A549 (cell line): ENCODE results near the gene GTPBP1. TPM values are rescaled to one million over a fixed set of nuclear protein-coding genes. Genes with fewer than 3 reads are reported as not detected.

Source experiments
- ATAC-seq, 2 experiments: fragments of 200-7000 bp in 1 of 2; fragments of >200 bp in 1 of 2; cut with Nextera tagmentation in 1 of 2; cut with Tn5 transposase in 1 of 2; 3 replicates each; pipeline versions ENCODE4 v1.8.0 to v1.9.1; 2018 to 2020; ENCODE audit warnings: mild to moderate bottlenecking in 1 of 2, moderate library complexity in 1 of 2
- CTCF ChIA-PET: fragments of 300-600 bp; sonication (Branson Sonifier 250); formaldehyde crosslinking; extraction: SDS; loops from one replicate; lab custom pipeline; 2021; ENCODE audit warnings: antibody characterized with exemption, inconsistent platforms; lab: Yijun Ruan, JAX
- POLR2A ChIA-PET: fragments of 350-600 bp; formaldehyde crosslinking; extraction: SDS; loops from one replicate; lab custom pipeline; 2021; ENCODE audit warnings: antibody characterized with exemption, inconsistent platforms; lab: Yijun Ruan, JAX
- DNase-seq, 2 experiments: peaks; one replicate each; pipeline versions ENCODE4 v3.0.0 to v3.0.0-alpha.2; 2011 to 2016; ENCODE audit warnings: low read depth in 1 of 2, low spot score in 1 of 2
- FAIRE-seq: peaks from 2 replicates; lab custom pipeline; 2011; peaks lifted over from hg19 to GRCh38; lab: Jason Lieb, UNC
- H3K27ac ChIP-seq, 2 experiments: fragments of >200 bp; sonication (Bioruptor Twin); formaldehyde crosslinking; 3 replicates each; pipeline ENCODE4 v1.5.1; 2016 to 2017
- H3K4me1 ChIP-seq: fragments of >200 bp; sonication (Bioruptor Twin); formaldehyde crosslinking; 3 replicates; pipeline ENCODE4 v1.6.1; 2016
- H3K4me2 ChIP-seq: fragments of >200 bp; sonication (Bioruptor Twin); formaldehyde crosslinking; 3 replicates; pipeline ENCODE4 v1.6.1; 2016
- H3K4me3 ChIP-seq: fragments of >200 bp; sonication (Bioruptor Twin); formaldehyde crosslinking; 3 replicates; pipeline ENCODE4 v1.5.1; 2016
- H3K9me3 ChIP-seq: fragments of >200 bp; sonication (Bioruptor Twin); formaldehyde crosslinking; 3 replicates; pipeline ENCODE4 v1.6.1; 2016
- ATOH8 ChIP-seq: fragments of 250-450 bp; sonication (Bioruptor Pico); IDR thresholded peaks from 2 replicates; pipeline ENCODE4 v1.5.0; 2020; ENCODE audit warnings: low read depth, mild to moderate bottlenecking, moderate library complexity
- CHD4 ChIP-seq: fragments of 200-600 bp; sonication (generic); IDR thresholded peaks from 2 replicates; pipeline ENCODE4 v1.6.1; 2016; ENCODE audit warnings: antibody characterized with exemption, mild to moderate bottlenecking, borderline replicate concordance
- E2F6 ChIP-seq: IDR thresholded peaks from 2 replicates; pipeline ENCODE4 v1.6.1; 2012; ENCODE audit warnings: low read depth, borderline replicate concordance
- EHMT2 ChIP-seq: fragments of 200-600 bp; sonication (generic); IDR thresholded peaks from 2 replicates; pipeline ENCODE4 v1.6.1; 2016; ENCODE audit warnings: antibody characterized with exemption, low read depth, mild to moderate bottlenecking, moderate library complexity
- FOSB ChIP-seq: fragments of 250-450 bp; sonication (Bioruptor Pico); IDR thresholded peaks from 2 replicates; pipeline ENCODE4 v1.5.0; 2020; ENCODE audit warnings: mild to moderate bottlenecking, moderate library complexity
- FOXS1 ChIP-seq: fragments of 250-450 bp; sonication (Bioruptor Pico); IDR thresholded peaks from 2 replicates; pipeline ENCODE4 v1.5.0; 2020; ENCODE audit warnings: mild to moderate bottlenecking, moderate library complexity
- HES2 ChIP-seq: fragments of >200 bp; sonication (Bioruptor Twin); formaldehyde crosslinking; IDR thresholded peaks from 2 replicates; pipeline ENCODE4 v1.6.1; 2016
- HOXB13 ChIP-seq: fragments of 250-450 bp; sonication (Bioruptor Pico); IDR thresholded peaks from 2 replicates; pipeline ENCODE4 v1.5.0; 2020; ENCODE audit warnings: low read depth, mild to moderate bottlenecking, moderate library complexity
- JUN ChIP-seq, 2 experiments: fragments of >200 bp; sonication (Bioruptor Twin); formaldehyde crosslinking; IDR thresholded peaks; 2 replicates in 1 of 2; 3 replicates in 1 of 2; pipeline ENCODE4 v1.6.1; 2016 to 2017
- KDM5A ChIP-seq: fragments of 200-600 bp; sonication (generic); IDR thresholded peaks from 2 replicates; pipeline ENCODE4 v1.6.1; 2016; ENCODE audit warnings: antibody characterized with exemption, mild to moderate bottlenecking
- MAX ChIP-seq: IDR thresholded peaks from 2 replicates; pipeline ENCODE4 v1.6.1; 2012
- MAZ ChIP-seq: fragments of 150-350 bp; IDR thresholded peaks from 2 replicates; pipeline ENCODE4 v1.6.1; 2014; ENCODE audit warnings: antibody characterized with exemption, low read depth, low read length, borderline replicate concordance
- MYC ChIP-seq: IDR thresholded peaks from 2 replicates; pipeline ENCODE4 v1.6.1; 2012; ENCODE audit warnings: mild to moderate bottlenecking, inconsistent platforms, low read length, improper control_type of control experiment, borderline replicate concordance
- PHF8 ChIP-seq: fragments of 200-600 bp; sonication (generic); IDR thresholded peaks from 2 replicates; pipeline ENCODE4 v1.6.1; 2016; ENCODE audit warnings: low read depth, mild to moderate bottlenecking, antibody characterized with exemption, moderate library complexity, borderline replicate concordance
- RFX5 ChIP-seq: fragments of 450-650 bp; IDR thresholded peaks from 2 replicates; pipeline ENCODE4 v1.7.1; 2014; ENCODE audit warnings: antibody characterized with exemption, mild to moderate bottlenecking, moderate library complexity
- RNF2 ChIP-seq: fragments of 200-600 bp; sonication (generic); IDR thresholded peaks from 2 replicates; pipeline ENCODE4 v1.6.1; 2016; ENCODE audit warnings: low read depth, mild to moderate bottlenecking, antibody characterized with exemption, moderate library complexity, borderline replicate concordance
- SREBF2 ChIP-seq: fragments of 450-650 bp; IDR thresholded peaks from 2 replicates; pipeline ENCODE4 v1.6.1; 2014; ENCODE audit warnings: mild to moderate bottlenecking, moderate library complexity
- ZFP36 ChIP-seq: fragments of 450-650 bp; IDR thresholded peaks from 2 replicates; pipeline ENCODE4 v1.6.1; 2014; ENCODE audit warnings: borderline replicate concordance; ENCODE audit not compliant: partially characterized antibody
- ZNF302 ChIP-seq: fragments of 250-450 bp; sonication (Bioruptor Pico); IDR thresholded peaks from 2 replicates; pipeline ENCODE4 v1.9.0; 2021; ENCODE audit warnings: inconsistent platforms, mild to moderate bottlenecking, moderate library complexity
- ZSCAN20 ChIP-seq: fragments of 250-450 bp; sonication (Bioruptor Pico); IDR thresholded peaks from 2 replicates; pipeline ENCODE4 v1.8.0; 2022; ENCODE audit warnings: mild to moderate bottlenecking, moderate library complexity
- WGBS: methylation state at CpG from one replicate; pipeline ENCODE4 v1.1.6; 2017; ENCODE audit errors: missing lambda C conversion rate; 5-methylcytosine and 5-hydroxymethylcytosine counted together
- polyA plus RNA-seq, 4 experiments: library from polyadenylated mRNA; depleted of rRNA in 3 of 4; stranded (reverse); fragments of >200 nt; fragmentation: RNase III in 1 of 4; extraction: RNeasy Plus Mini Kit Qiagen cat#74134 plus additional on column Dnase treatment in 1 of 4; gene quantifications; 2 replicates in 3 of 4; 3 replicates in 1 of 4; pipeline ENCODE4 v1.2.3, GENCODE V29; 2011 to 2017
- TF ChIP-seq, protein P1 (sequence below): fragments of >200 bp; sonication (Bioruptor Twin); formaldehyde crosslinking; IDR thresholded peaks from 3 replicates; pipeline ENCODE4 v1.6.1; 2016
- TF ChIP-seq, protein P2 (sequence below): fragments of 450-650 bp; IDR thresholded peaks from 2 replicates; pipeline ENCODE4 v1.6.1; 2014; ENCODE audit warnings: antibody characterized with exemption
- TF ChIP-seq, protein P3 (sequence below): fragments of 250-450 bp; sonication (Bioruptor Pico); IDR thresholded peaks from 2 replicates; pipeline ENCODE4 v1.5.0; 2021; ENCODE audit warnings: mild to moderate bottlenecking, moderate library complexity, borderline replicate concordance

Gene GTPBP1
- polyA plus RNA-seq, 2 of the 4 experiments (the other 2 are of a cell fraction): 9.0 to 15.1 TPM

DNA sequence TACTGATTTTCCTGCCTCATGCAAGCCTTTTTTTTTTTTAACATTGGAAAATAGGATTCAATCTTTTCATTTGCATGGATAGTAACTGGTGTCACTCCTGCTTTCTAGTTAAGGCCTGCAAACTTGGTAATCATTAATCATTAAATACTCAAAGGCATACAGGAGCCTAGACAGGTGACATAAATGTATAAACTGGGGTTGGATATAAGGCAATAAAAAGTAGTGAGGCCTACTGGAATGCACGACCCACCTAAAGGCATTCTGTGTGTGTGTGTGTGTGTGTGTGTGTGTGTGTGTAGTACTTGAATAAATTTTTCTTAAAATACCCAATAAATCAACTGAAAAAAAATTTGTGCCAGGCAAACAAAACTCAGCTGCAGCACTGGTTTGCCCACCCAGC, 16.1 kb upstream of the GTPBP1 start:
- Histone ChIP-seq H3K9me3 (no peaks in the 10 kb centered on the region), H3K27ac (no peak overlapping the region), H3K4me3 (no peak overlapping the region), H3K4me1 (peaks cover 1% of the 10 kb centered on the region; the same call in 2 of the 3 replicates), H3K4me2 (no peak overlapping the region)
- ChIA-PET POLR2A (no interaction called here), CTCF (interaction anchor here (0.6 to 3.8 kb wide), 3 partner anchors 7 to 237 kb away, joined by 3 to 23 read pairs (median 3); partner anchors contain the start of gene TOMM22)
- no peak for FAIRE-seq
- TF ChIP-seq PHF8: no peak
- no peak for TF ChIP-seq MAX
- no peak for TF ChIP-seq FOSB (CRISPR knock-in tag)
- TF ChIP-seq MAZ: no peak
- no peak for TF ChIP-seq FOXS1
- TF ChIP-seq E2F6: no peak
- TF ChIP-seq ATOH8 (CRISPR knock-in tag): no peak
- no peak for TF ChIP-seq KDM5A
- no peak for TF ChIP-seq RNF2
- TF ChIP-seq, protein P1, sequence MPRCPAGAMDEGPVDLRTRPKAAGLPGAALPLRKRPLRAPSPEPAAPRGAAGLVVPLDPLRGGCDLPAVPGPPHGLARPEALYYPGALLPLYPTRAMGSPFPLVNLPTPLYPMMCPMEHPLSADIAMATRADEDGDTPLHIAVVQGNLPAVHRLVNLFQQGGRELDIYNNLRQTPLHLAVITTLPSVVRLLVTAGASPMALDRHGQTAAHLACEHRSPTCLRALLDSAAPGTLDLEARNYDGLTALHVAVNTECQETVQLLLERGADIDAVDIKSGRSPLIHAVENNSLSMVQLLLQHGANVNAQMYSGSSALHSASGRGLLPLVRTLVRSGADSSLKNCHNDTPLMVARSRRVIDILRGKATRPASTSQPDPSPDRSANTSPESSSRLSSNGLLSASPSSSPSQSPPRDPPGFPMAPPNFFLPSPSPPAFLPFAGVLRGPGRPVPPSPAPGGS: no peak
- no peak for TF ChIP-seq ZSCAN20
- no peak for TF ChIP-seq SREBF2
- TF ChIP-seq ZNF302 (CRISPR knock-in tag): no peak
- 75% methylated on average over 1 of the region's 1 CpG for WGBS
- no peak for ATAC-seq
- no peak for DNase-seq

DNA sequence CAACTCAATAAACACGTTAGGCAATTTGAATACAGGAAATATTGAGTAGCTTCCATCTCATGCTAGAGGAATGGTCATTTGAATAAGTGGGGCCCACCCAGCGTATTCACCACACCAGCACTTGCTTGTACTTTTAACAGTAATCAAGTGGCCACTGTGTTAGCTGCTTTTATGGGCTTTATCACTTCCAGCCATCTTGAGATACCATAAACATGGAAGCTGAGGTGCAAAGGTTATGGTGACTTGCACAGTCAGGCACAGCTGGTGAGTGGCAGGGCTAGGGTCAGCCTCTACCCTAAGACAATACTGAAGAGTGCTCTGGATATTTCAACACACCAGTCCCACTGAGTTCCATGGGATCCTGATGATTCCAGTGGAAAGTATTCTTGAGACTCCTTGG, 11.7 kb upstream of the GTPBP1 start:
- no peak for ATAC-seq
- TF ChIP-seq MYC (no peak), HES2 (no peak), HOXB13 (no peak), JUN (IDR thresholded peaks at IDR 0.05) (no peak), FOSB (CRISPR knock-in tag) (no peak), RFX5 (no peak), CHD4 (no peak), EHMT2 (no peak), ATOH8 (CRISPR knock-in tag) (no peak), RNF2 (no peak), ZFP36 (no peak)
- TF ChIP-seq, protein P2, sequence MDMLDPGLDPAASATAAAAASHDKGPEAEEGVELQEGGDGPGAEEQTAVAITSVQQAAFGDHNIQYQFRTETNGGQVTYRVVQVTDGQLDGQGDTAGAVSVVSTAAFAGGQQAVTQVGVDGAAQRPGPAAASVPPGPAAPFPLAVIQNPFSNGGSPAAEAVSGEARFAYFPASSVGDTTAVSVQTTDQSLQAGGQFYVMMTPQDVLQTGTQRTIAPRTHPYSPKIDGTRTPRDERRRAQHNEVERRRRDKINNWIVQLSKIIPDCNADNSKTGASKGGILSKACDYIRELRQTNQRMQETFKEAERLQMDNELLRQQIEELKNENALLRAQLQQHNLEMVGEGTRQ: no peak
- TF ChIP-seq, protein P3, sequence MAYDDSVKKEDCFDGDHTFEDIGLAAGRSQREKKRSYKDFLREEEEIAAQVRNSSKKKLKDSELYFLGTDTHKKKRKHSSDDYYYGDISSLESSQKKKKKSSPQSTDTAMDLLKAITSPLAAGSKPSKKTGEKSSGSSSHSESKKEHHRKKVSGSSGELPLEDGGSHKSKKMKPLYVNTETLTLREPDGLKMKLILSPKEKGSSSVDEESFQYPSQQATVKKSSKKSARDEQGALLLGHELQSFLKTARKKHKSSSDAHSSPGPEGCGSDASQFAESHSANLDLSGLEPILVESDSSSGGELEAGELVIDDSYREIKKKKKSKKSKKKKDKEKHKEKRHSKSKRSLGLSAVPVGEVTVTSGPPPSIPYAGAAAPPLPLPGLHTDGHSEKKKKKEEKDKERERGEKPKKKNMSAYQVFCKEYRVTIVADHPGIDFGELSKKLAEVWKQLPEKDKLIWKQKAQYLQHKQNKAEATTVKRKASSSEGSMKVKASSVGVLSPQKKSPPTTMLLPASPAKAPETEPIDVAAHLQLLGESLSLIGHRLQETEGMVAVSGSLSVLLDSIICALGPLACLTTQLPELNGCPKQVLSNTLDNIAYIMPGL: no peak
- H3K27ac ChIP-seq: no peak overlapping the region
- peaks cover 45% of the 10 kb centered on the region for H3K4me1 ChIP-seq
- no peak for DNase-seq
- 88% methylated on average over 2 of the region's 2 CpGs for WGBS
- no peak overlapping the region for H3K4me3 ChIP-seq
- FAIRE-seq: no peak
- no peaks in the 10 kb centered on the region for H3K9me3 ChIP-seq
- POLR2A ChIA-PET: no interaction called here
- CTCF ChIA-PET: no interaction called here
- H3K4me2 ChIP-seq: no peak overlapping the region
